Lower lobe of right lung (tissue), 2 donors: ENCODE data around the gene TMEM44. TPM values are rescaled to one million over a fixed set of nuclear protein-coding genes. Genes with fewer than 3 reads are reported as not detected.
"Not testable (repeated sequence)": the region's sequence is repeated elsewhere in the genome, so short reads cannot be mapped to it uniquely, and the experiment has no call there.

Source experiments
- ATAC-seq, 2 donors: fragments of 200-7000 bp; cut with Tn5 transposase; one replicate each; pipeline ENCODE4 v1.9.1; 2020 to 2022; ENCODE audit warnings: mild to moderate bottlenecking in 2 of 2, moderate library complexity in 2 of 2
- DNase-seq: peaks from one replicate; pipeline ENCODE4 v3.0.0-alpha.2; 2020
- H3K27ac ChIP-seq: fragments of 200-600 bp; one replicate; pipeline ENCODE4 v1.8.0; 2022
- H3K27me3 ChIP-seq: fragments of 200-600 bp; one replicate; pipeline ENCODE4 v1.8.0; 2022; ENCODE audit warnings: low read depth
- H3K36me3 ChIP-seq: fragments of 200-600 bp; one replicate; pipeline ENCODE4 v1.8.0; 2022; ENCODE audit warnings: mild to moderate bottlenecking
- H3K4me1 ChIP-seq: fragments of 200-600 bp; one replicate; pipeline ENCODE4 v1.8.0; 2022
- H3K4me3 ChIP-seq: fragments of 200-600 bp; one replicate; pipeline ENCODE4 v1.8.0; 2022; ENCODE audit warnings: mild to moderate bottlenecking
- H3K9me3 ChIP-seq: fragments of 200-600 bp; one replicate; pipeline ENCODE4 v1.8.0; 2022
- intact Hi-C: fragments of 100-400 bp; cut with DNase I; formaldehyde crosslinking; loops from one replicate; pipeline ENCODE4 v1.11.0; 2022
- total RNA-seq: library from RNA; stranded (reverse); fragmentation: NEBNext Ultra II Directional; extraction: Animal tissue kit (Norgen Biotek cat#: 25700); gene quantifications from one replicate; pipeline ENCODE4 v1.2.1, GENCODE V29; 2021
- TF ChIP-seq, protein P1 (sequence below): fragments of 200-600 bp; IDR thresholded peaks from one replicate; pipeline ENCODE4 v1.8.0; 2022; ENCODE audit warnings: antibody characterized with exemption, mild to moderate bottlenecking
- donor health status: DM: no; HTN: yes; CAD: no; lungs with severe emphysema.

TMEM44 gene
- total RNA-seq, 1 donor from 2014 or later: 22.7 TPM

DNA sequence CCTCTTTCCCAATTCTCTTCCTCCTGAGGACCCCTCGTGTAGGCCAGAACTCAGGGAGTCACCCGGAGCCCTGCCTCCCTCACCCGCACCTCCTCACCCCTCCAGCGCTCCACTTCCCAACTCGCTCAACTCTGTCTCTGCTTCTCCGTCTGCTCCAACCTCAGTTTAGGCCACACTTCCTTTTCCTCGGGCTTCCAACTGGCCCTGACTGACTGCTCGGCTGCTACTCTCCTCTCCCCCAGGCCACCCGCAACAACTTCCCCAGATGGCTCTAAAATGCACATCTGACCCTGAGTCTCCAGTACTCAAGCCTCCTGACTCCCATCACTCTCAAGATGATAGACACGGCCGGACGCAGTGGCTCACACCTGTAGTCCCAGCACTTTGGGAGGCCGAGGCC, 23.6 kb downstream of the TMEM44 start:
- ATAC-seq: no peak
- Histone ChIP-seq H3K4me1 (no peaks in the 10 kb centered on the region), H3K27ac (no peak overlapping the region)

GRCh38 chr3:194608981-194609380, 24.2 kb downstream of the TMEM44 start:
- no peak overlapping the region for H3K4me3 ChIP-seq
- no peaks in the 10 kb centered on the region for H3K4me1 ChIP-seq
- no peaks in the 10 kb centered on the region for H3K9me3 ChIP-seq
- ATAC-seq (no peak), DNase-seq (no peak)
- intact Hi-C loops: no loop called here
- H3K27me3 ChIP-seq: no peaks in the 10 kb centered on the region
- TF ChIP-seq, protein P1, sequence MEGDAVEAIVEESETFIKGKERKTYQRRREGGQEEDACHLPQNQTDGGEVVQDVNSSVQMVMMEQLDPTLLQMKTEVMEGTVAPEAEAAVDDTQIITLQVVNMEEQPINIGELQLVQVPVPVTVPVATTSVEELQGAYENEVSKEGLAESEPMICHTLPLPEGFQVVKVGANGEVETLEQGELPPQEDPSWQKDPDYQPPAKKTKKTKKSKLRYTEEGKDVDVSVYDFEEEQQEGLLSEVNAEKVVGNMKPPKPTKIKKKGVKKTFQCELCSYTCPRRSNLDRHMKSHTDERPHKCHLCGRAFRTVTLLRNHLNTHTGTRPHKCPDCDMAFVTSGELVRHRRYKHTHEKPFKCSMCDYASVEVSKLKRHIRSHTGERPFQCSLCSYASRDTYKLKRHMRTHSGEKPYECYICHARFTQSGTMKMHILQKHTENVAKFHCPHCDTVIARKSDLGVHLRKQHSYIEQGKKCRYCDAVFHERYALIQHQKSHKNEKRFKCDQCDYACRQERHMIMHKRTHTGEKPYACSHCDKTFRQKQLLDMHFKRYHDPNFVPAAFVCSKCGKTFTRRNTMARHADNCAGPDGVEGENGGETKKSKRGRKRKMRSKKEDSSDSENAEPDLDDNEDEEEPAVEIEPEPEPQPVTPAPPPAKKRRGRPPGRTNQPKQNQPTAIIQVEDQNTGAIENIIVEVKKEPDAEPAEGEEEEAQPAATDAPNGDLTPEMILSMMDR: no peak
- H3K36me3 ChIP-seq: peaks cover 13% of the 10 kb centered on the region
- H3K27ac ChIP-seq: no peak overlapping the region

More for the DNA sequence above, 23.6 kb downstream of the TMEM44 start:
- no peak for DNase-seq
- peaks cover 12% of the 10 kb centered on the region for H3K36me3 ChIP-seq
- no peak overlapping the region for H3K4me3 ChIP-seq
- intact Hi-C loops: no loop called here
- H3K9me3 ChIP-seq: no peaks in the 10 kb centered on the region
- no peaks in the 10 kb centered on the region for H3K27me3 ChIP-seq
- TF ChIP-seq, protein P1: no peak

- ATAC-seq (peak; percentile 90 to 97), DNase-seq (no peak)
- no peak overlapping the region for H3K27ac ChIP-seq
Measured at GRCh38 chr3:194607592-194608389, 25.4 kb downstream of the TMEM44 start.

GRCh38 chr3:194606941-194607340, 26.3 kb downstream of the TMEM44 start:
- DNase-seq (no peak), ATAC-seq (peak; percentile 28 to 31)
- no peaks in the 10 kb centered on the region for H3K9me3 ChIP-seq
- TF ChIP-seq, protein P1: no peak
- intact Hi-C loops: no loop called here
- no peak overlapping the region for H3K27ac ChIP-seq
- H3K27me3 ChIP-seq: no peaks in the 10 kb centered on the region
- no peak overlapping the region for H3K4me3 ChIP-seq
- peaks cover 22% of the 10 kb centered on the region for H3K36me3 ChIP-seq
- H3K4me1 ChIP-seq: no peaks in the 10 kb centered on the region

More at GRCh38 chr3:194607592-194608389, 25.4 kb downstream of the TMEM44 start:
- peaks cover 19% of the 10 kb centered on the region for H3K36me3 ChIP-seq
- no peaks in the 10 kb centered on the region for H3K9me3 ChIP-seq
- no peaks in the 10 kb centered on the region for H3K4me1 ChIP-seq
- intact Hi-C loops: no loop called here
- TF ChIP-seq, protein P1: no peak
- H3K4me3 ChIP-seq: peak overlapping the region; percentile 0
- no peaks in the 10 kb centered on the region for H3K27me3 ChIP-seq

DNA sequence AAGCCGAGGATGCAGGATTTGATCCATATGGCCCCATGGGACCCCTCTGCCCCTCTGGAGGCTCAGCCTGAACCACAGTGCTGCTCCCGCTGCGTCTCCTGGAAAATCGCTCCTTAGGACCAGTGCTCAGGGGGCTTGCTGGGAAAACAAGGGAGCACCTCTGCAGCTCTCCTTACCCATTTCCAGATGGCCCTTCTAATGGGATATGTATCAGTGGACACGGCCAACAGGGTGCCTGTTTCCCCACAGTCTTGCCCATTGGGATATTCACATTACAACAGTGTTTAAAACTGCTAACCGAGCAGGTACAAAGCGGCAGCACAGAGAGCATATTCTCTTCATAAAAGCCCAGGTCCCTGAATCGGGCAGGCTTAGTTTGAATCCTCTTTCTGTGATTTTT, 27.1 kb downstream of the TMEM44 start:
- TF ChIP-seq, protein P1: no peak
- Histone ChIP-seq H3K4me3 (no peak overlapping the region), H3K27ac (no peak overlapping the region), H3K4me1 (no peaks in the 10 kb centered on the region), H3K36me3 (peaks cover 22% of the 10 kb centered on the region), H3K27me3 (no peaks in the 10 kb centered on the region), H3K9me3 (no peaks in the 10 kb centered on the region)
- intact Hi-C loops: no loop called here
- no peak for DNase-seq
- ATAC-seq: no peak

DNA sequence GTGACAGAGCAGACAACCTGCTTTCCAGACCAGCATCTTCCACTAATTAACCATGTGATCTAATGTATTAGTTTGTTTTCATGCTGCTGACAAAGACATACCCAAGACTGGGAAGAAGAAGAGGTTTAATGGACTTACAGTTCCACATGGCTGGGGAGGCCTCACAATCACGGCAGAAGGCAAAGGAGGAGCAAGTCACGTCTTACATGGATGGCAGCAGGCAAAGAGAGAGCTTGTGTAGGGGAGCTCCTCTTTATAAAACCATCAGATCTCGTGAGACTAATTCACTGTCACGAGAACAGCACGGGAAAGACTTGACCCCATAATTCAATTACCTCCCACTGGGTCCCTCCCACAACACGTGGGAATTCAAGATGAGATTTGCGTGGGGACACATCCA, 27.9 kb downstream of the TMEM44 start:
- not testable (repeated sequence) for ATAC-seq
- H3K36me3 ChIP-seq: peaks cover 22% of the 10 kb centered on the region

More for the DNA sequence above, 27.9 kb downstream of the TMEM44 start:
- H3K9me3 ChIP-seq, H3K27ac ChIP-seq, DNase-seq, H3K27me3 ChIP-seq, intact Hi-C loops, H3K4me1 ChIP-seq, H3K4me3 ChIP-seq: not testable (repeated sequence)
